Keratinocyte (primary cell): Measurements from ENCODE around the gene PARD3B.

Experiments
- EZH2 ChIP-seq: IDR thresholded peaks from one replicate; pipeline ENCODE4 v1.6.1; 2012; ENCODE audit warnings: inconsistent platforms, mild to moderate bottlenecking, low read length, moderate library complexity
- TF ChIP-seq, protein P1 (sequence below), 3 experiments: IDR thresholded peaks in 1 of 3; conservative IDR thresholded peaks in 1 of 3; optimal IDR thresholded peaks in 1 of 3; 2 replicates in 2 of 3; 3 replicates in 1 of 3; pipeline versions ENCODE3 to v1.5.1; 2011; ENCODE audit warnings: low read length in 3 of 3, mild to moderate bottlenecking in 3 of 3, moderate library complexity in 2 of 3, control low read depth in 1 of 3, inconsistent platforms in 1 of 3; ENCODE audit not compliant: insufficient read depth in 2 of 3; ENCODE audit errors: extremely low read depth in 1 of 3

DNA sequence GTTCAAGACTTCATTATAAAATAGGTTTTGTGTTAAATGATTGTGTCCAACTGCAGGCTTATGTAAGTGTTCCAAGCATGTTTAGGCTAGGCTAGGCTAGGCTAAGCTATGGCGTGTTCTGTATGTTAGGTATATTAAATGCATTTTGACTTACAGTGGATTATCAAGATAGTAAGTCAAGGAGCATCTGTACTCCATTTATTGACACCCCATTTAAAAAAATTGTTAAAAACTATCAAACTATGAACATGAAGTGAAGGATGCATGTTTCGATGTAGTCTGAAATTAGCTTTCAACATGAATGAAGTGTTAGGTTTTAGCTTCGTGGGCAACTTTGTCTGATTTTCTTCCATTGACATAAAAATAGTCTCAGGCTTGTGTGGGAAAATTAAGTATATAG is 290.5 kb downstream of the PARD3B start:
- TF ChIP-seq, protein P1, sequence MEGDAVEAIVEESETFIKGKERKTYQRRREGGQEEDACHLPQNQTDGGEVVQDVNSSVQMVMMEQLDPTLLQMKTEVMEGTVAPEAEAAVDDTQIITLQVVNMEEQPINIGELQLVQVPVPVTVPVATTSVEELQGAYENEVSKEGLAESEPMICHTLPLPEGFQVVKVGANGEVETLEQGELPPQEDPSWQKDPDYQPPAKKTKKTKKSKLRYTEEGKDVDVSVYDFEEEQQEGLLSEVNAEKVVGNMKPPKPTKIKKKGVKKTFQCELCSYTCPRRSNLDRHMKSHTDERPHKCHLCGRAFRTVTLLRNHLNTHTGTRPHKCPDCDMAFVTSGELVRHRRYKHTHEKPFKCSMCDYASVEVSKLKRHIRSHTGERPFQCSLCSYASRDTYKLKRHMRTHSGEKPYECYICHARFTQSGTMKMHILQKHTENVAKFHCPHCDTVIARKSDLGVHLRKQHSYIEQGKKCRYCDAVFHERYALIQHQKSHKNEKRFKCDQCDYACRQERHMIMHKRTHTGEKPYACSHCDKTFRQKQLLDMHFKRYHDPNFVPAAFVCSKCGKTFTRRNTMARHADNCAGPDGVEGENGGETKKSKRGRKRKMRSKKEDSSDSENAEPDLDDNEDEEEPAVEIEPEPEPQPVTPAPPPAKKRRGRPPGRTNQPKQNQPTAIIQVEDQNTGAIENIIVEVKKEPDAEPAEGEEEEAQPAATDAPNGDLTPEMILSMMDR (optimal IDR thresholded peaks at IDR 0.05 in 1 of 3, IDR thresholded peaks at IDR 0.05 in 1 of 3, conservative IDR thresholded peaks at IDR 0.05 in 1 of 3; ENCODE audit: extremely low read depth in 1 of 3, insufficient read depth in 2 of 3, low read length in 3 of 3): no peak
- no peak for TF ChIP-seq EZH2
